A549 (cell line): ENCODE measurements around the gene SHANK2. TPM values are rescaled to one million over a fixed set of nuclear protein-coding genes. Genes with fewer than 3 reads are reported as not detected.

Experiments
- ATAC-seq, 2 experiments: fragments of 200-7000 bp in 1 of 2; fragments of >200 bp in 1 of 2; cut with Nextera tagmentation in 1 of 2; cut with Tn5 transposase in 1 of 2; 3 replicates each; pipeline versions ENCODE4 v1.8.0 to v1.9.1; 2018 to 2020; ENCODE audit warnings: mild to moderate bottlenecking in 1 of 2, moderate library complexity in 1 of 2
- CTCF ChIA-PET: fragments of 300-600 bp; sonication (Branson Sonifier 250); formaldehyde crosslinking; extraction: SDS; loops from one replicate; lab custom pipeline; 2021; ENCODE audit warnings: antibody characterized with exemption, inconsistent platforms; lab: Yijun Ruan, JAX
- POLR2A ChIA-PET: fragments of 350-600 bp; formaldehyde crosslinking; extraction: SDS; loops from one replicate; lab custom pipeline; 2021; ENCODE audit warnings: antibody characterized with exemption, inconsistent platforms; lab: Yijun Ruan, JAX
- DNase-seq, 2 experiments: peaks; one replicate each; pipeline versions ENCODE4 v3.0.0 to v3.0.0-alpha.2; 2011 to 2016; ENCODE audit warnings: low read depth in 1 of 2, low spot score in 1 of 2
- FAIRE-seq: peaks from 2 replicates; lab custom pipeline; 2011; peaks lifted over from hg19 to GRCh38; lab: Jason Lieb, UNC
- H3K27ac ChIP-seq, 2 experiments: fragments of >200 bp; sonication (Bioruptor Twin); formaldehyde crosslinking; 3 replicates each; pipeline ENCODE4 v1.5.1; 2016 to 2017
- H3K4me1 ChIP-seq: fragments of >200 bp; sonication (Bioruptor Twin); formaldehyde crosslinking; 3 replicates; pipeline ENCODE4 v1.6.1; 2016
- H3K4me2 ChIP-seq: fragments of >200 bp; sonication (Bioruptor Twin); formaldehyde crosslinking; 3 replicates; pipeline ENCODE4 v1.6.1; 2016
- H3K4me3 ChIP-seq: fragments of >200 bp; sonication (Bioruptor Twin); formaldehyde crosslinking; 3 replicates; pipeline ENCODE4 v1.5.1; 2016
- H3K9me3 ChIP-seq: fragments of >200 bp; sonication (Bioruptor Twin); formaldehyde crosslinking; 3 replicates; pipeline ENCODE4 v1.6.1; 2016
- BHLHE40 ChIP-seq: IDR thresholded peaks from 2 replicates; pipeline ENCODE4 v1.6.1; 2012; ENCODE audit warnings: low read depth, low read length, inconsistent platforms
- CBX8 ChIP-seq: fragments of 200-600 bp; sonication (generic); IDR thresholded peaks from 2 replicates; pipeline ENCODE4 v1.6.1; 2016
- CEBPB ChIP-seq, 2 experiments: fragments of >200 bp in 1 of 2; sonication (Bioruptor Twin) in 1 of 2; formaldehyde crosslinking in 1 of 2; IDR thresholded peaks; 2 replicates each; pipeline ENCODE4 v1.6.1; 2012 to 2016
- EP300 ChIP-seq, 2 experiments: fragments of >200 bp; sonication (Bioruptor Twin); formaldehyde crosslinking; IDR thresholded peaks; 2 replicates in 1 of 2; 3 replicates in 1 of 2; pipeline ENCODE4 v1.6.1; 2016 to 2017
- ESRRA ChIP-seq: fragments of 150-350 bp; IDR thresholded peaks from 2 replicates; pipeline ENCODE4 v1.6.1; 2014; ENCODE audit warnings: mild to moderate bottlenecking, low read length, borderline replicate concordance
- FOSL2 ChIP-seq, 2 experiments: fragments of 450-650 bp in 1 of 2; fragments of >200 bp in 1 of 2; sonication (Bioruptor Twin) in 1 of 2; formaldehyde crosslinking; IDR thresholded peaks; 2 replicates each; pipeline versions ENCODE4 v1.5.0 to v1.6.1; 2016 to 2020; ENCODE audit warnings: mild to moderate bottlenecking in 1 of 2, moderate library complexity in 1 of 2
- HDAC2 ChIP-seq: fragments of 200-600 bp; sonication (generic); IDR thresholded peaks from 2 replicates; pipeline ENCODE4 v1.6.1; 2016
- JUNB ChIP-seq: fragments of >200 bp; sonication (Bioruptor Twin); formaldehyde crosslinking; IDR thresholded peaks from 2 replicates; pipeline ENCODE4 v1.6.1; 2016
- MAFK ChIP-seq: fragments of 450-650 bp; IDR thresholded peaks from 2 replicates; pipeline ENCODE4 v1.6.1; 2014; ENCODE audit not compliant: partially characterized antibody
- MAZ ChIP-seq: fragments of 150-350 bp; IDR thresholded peaks from 2 replicates; pipeline ENCODE4 v1.6.1; 2014; ENCODE audit warnings: antibody characterized with exemption, low read depth, low read length, borderline replicate concordance
- NPAS2 ChIP-seq: fragments of 250-450 bp; sonication (Bioruptor Pico); IDR thresholded peaks from 2 replicates; pipeline ENCODE4 v1.8.0; 2022; ENCODE audit warnings: mild to moderate bottlenecking, moderate library complexity, borderline replicate concordance
- NR3C1 ChIP-seq: fragments of >200 bp; sonication (Bioruptor Twin); formaldehyde crosslinking; IDR thresholded peaks from 3 replicates; pipeline ENCODE4 v1.6.1; 2017
- ZC3H11A ChIP-seq: fragments of 450-650 bp; IDR thresholded peaks from 2 replicates; pipeline ENCODE4 v1.6.1; 2014; ENCODE audit warnings: antibody characterized with exemption, mild to moderate bottlenecking
- ZFP36 ChIP-seq: fragments of 450-650 bp; IDR thresholded peaks from 2 replicates; pipeline ENCODE4 v1.6.1; 2014; ENCODE audit warnings: borderline replicate concordance; ENCODE audit not compliant: partially characterized antibody
- ZNF302 ChIP-seq: fragments of 250-450 bp; sonication (Bioruptor Pico); IDR thresholded peaks from 2 replicates; pipeline ENCODE4 v1.9.0; 2021; ENCODE audit warnings: inconsistent platforms, mild to moderate bottlenecking, moderate library complexity
- ZSCAN20 ChIP-seq: fragments of 250-450 bp; sonication (Bioruptor Pico); IDR thresholded peaks from 2 replicates; pipeline ENCODE4 v1.8.0; 2022; ENCODE audit warnings: mild to moderate bottlenecking, moderate library complexity
- WGBS: methylation state at CpG from one replicate; pipeline ENCODE4 v1.1.6; 2017; ENCODE audit errors: missing lambda C conversion rate; 5-methylcytosine and 5-hydroxymethylcytosine counted together
- polyA plus RNA-seq, 4 experiments: library from polyadenylated mRNA; depleted of rRNA in 3 of 4; stranded (reverse); fragments of >200 nt; fragmentation: RNase III in 1 of 4; extraction: RNeasy Plus Mini Kit Qiagen cat#74134 plus additional on column Dnase treatment in 1 of 4; gene quantifications; 2 replicates in 3 of 4; 3 replicates in 1 of 4; pipeline ENCODE4 v1.2.3, GENCODE V29; 2011 to 2017
- TF ChIP-seq, protein P1 (sequence below): fragments of 450-650 bp; IDR thresholded peaks from 2 replicates; pipeline ENCODE4 v1.6.1; 2014; ENCODE audit warnings: antibody characterized with exemption
- TF ChIP-seq, protein P2 (sequence below): IDR thresholded peaks from 2 replicates; pipeline ENCODE4 v1.6.1; 2012

The SHANK2 gene
- polyA plus RNA-seq, 2 of the 4 experiments (the other 2 are of a cell fraction) = 5.3 to 7.6 TPM

DNA sequence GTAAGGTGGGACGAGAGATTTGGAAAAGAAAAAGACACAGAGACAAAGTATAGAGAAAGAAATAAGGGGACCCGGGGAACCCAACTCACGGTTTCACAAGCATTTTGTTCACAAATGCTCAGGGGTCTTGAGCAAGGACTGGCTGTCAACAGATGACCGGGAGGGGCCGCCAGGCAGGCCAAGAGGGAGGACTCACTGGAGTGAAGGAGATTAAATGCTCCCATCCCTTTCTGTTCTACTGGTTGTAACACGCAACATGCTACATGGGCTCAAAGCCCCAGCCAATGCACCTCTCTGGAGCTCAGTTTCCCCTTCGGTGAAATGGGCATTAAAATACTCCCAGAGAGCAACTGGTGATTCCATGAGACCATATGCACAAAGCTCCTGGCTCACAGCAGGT lies 13.4 kb downstream of the SHANK2 start:
- ChIA-PET POLR2A (no interaction called here), CTCF (interaction anchor here (1.4 to 7.3 kb wide), 2 partner anchors 12 to 18 kb away, joined by 3 to 77 read pairs; partner anchors contain the start of gene SHANK2)

DNA sequence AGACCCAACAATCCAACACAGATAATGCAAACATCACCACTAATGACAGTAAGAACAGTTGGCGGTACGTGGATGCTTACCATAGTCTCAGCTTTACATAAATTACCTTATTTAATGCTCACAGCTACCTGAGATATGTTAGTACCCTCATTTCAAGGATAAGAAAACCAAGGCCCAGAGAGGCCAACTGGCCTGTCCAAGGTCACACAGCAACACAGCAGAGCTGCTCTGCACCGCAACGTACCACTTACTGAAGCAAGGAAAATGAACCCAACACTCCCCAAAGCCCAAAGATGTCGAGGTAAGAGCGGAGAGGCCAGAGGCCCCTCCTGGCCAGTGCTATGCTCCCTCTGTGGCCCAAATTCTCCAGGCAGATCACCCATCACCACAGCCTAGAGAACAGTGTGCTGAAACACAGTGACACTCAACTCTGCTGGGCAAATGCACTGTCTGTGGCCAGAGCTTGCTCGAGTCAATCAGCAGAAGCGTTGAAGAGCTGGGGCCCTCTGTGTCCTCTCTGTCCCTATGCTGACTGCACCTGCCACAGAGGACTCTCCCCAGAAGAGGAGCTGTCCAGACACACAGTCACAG lies 14.0 kb downstream of the SHANK2 start:
- H3K4me1 ChIP-seq = peaks cover 28% of the 10 kb centered on the region
- TF ChIP-seq ZNF302 (CRISPR knock-in tag) = no peak
- peak; percentile 34 for TF ChIP-seq ZFP36
- TF ChIP-seq NPAS2 (CRISPR knock-in tag) = no peak
- TF ChIP-seq MAZ = no peak
- TF ChIP-seq, all 56 proteins: peak for 1
- Histone ChIP-seq H3K4me2 (no peak overlapping the region), H3K9me3 (no peaks in the 10 kb centered on the region), H3K27ac (no peak overlapping the region), H3K4me3 (no peak overlapping the region)
- ChIA-PET POLR2A (no interaction called here), CTCF (interaction anchor here (1.4 to 7.3 kb wide), 3 partner anchors 13 to 90 kb away, joined by 3 to 77 read pairs (median 5); partner anchors contain the start of gene SHANK2)
- WGBS = 99% methylated on average over 6 of the region's 8 CpGs
- DNase-seq (no peak), FAIRE-seq (no peak), ATAC-seq (no peak)

More for the DNA sequence above, 13.4 kb downstream of the SHANK2 start:
- ATAC-seq = no peak
- no peak for DNase-seq
- Histone ChIP-seq H3K4me3 (no peak overlapping the region), H3K4me1 (peaks cover 28% of the 10 kb centered on the region), H3K9me3 (no peaks in the 10 kb centered on the region), H3K4me2 (no peak overlapping the region), H3K27ac (no peak overlapping the region)
- TF ChIP-seq ZC3H11A = no peak
- no peak for TF ChIP-seq NPAS2 (CRISPR knock-in tag)
- no peak for TF ChIP-seq ZNF302 (CRISPR knock-in tag)
- no peak for TF ChIP-seq NR3C1
- no peak for FAIRE-seq
- 90% methylated on average over 7 of the region's 7 CpGs for WGBS

DNA sequence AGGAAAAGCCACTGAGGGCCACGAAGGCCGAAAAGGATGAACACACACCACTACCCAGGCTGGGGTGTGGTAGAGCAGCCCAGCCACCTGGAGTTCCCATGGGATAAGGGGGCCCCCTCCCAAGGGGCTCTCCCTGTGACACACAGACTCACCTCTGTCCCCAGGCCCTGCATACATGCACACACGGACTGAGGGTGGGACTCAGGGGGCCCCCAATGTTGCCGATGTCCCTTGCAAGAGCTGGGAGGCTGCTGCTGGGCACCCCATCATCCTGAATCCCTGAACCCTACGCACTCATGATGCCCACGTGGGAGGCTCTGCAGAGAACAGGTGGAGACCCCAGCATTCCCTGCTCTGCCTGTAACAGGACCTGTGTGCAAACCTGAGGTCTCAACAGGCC lies 14.5 kb downstream of the SHANK2 start:
- DNase-seq (no peak), ATAC-seq (no peak), FAIRE-seq (no peak)
- 69% methylated on average over 4 of the region's 6 CpGs for WGBS
- Histone ChIP-seq H3K27ac (no peak overlapping the region), H3K4me3 (no peak overlapping the region), H3K4me1 (peaks cover 23% of the 10 kb centered on the region), H3K9me3 (no peaks in the 10 kb centered on the region), H3K4me2 (no peak overlapping the region)
- ChIA-PET CTCF (interaction anchor here (1.4 to 7.3 kb wide), 3 partner anchors 13 to 91 kb away, joined by 3 to 77 read pairs (median 5); partner anchors contain the start of gene SHANK2), POLR2A (no interaction called here)
- no peak for TF ChIP-seq ESRRA
- no peak for TF ChIP-seq ZSCAN20 (CRISPR knock-in tag)
- TF ChIP-seq FOSL2 (IDR thresholded peaks at IDR 0.05) = no peak
- TF ChIP-seq FOSL2 (CRISPR knock-in tag; IDR thresholded peaks at IDR 0.05) = no peak
- TF ChIP-seq, protein P1, sequence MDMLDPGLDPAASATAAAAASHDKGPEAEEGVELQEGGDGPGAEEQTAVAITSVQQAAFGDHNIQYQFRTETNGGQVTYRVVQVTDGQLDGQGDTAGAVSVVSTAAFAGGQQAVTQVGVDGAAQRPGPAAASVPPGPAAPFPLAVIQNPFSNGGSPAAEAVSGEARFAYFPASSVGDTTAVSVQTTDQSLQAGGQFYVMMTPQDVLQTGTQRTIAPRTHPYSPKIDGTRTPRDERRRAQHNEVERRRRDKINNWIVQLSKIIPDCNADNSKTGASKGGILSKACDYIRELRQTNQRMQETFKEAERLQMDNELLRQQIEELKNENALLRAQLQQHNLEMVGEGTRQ = no peak
- no peak for TF ChIP-seq BHLHE40

DNA sequence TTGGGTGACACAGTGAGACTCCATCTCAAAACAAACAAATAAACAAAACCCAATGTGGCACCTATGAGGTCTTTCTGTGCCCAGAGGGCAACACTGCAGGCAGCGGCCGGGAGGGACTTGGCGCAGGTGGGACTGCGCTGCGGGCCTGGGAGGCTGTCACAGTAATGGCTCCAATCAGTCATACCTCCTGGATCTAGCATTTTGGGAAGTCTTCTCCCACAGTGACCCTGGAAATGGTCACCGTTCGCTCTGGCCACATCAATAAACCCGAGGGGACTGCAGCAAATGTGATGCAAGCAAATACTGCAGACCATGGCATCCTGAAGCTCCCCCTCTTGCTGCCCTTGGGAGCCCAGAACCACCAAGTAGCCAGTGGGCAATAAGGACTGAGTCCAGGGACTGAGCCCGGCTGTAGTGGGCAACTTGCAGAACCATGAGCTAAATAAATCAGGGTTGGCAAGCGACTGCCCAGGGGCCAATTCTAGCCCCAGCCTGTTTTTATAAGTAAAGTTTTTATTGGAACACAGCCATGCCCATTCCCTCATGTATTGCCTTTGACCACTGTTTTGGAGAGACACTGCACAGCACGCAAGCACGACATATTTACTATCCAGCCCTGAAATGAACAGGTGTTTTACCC lies 15.4 kb downstream of the SHANK2 start:
- POLR2A ChIA-PET = no interaction called here
- Histone ChIP-seq H3K4me3 (no peak overlapping the region), H3K4me1 (peaks cover 19% of the 10 kb centered on the region), H3K9me3 (no peaks in the 10 kb centered on the region)
- DNase-seq = no peak
- TF ChIP-seq MAFK (no peak), FOSL2 (IDR thresholded peaks at IDR 0.05) (no peak), FOSL2 (CRISPR knock-in tag; IDR thresholded peaks at IDR 0.05) (no peak), JUNB (no peak), NR3C1 (no peak), ZSCAN20 (CRISPR knock-in tag) (no peak), CEBPB (IDR thresholded peaks at IDR 0.05) (no peak), HDAC2 (no peak), CBX8 (no peak), ZNF302 (CRISPR knock-in tag) (no peak), EP300 (IDR thresholded peaks at IDR 0.05) (no peak)
- TF ChIP-seq, protein P2, sequence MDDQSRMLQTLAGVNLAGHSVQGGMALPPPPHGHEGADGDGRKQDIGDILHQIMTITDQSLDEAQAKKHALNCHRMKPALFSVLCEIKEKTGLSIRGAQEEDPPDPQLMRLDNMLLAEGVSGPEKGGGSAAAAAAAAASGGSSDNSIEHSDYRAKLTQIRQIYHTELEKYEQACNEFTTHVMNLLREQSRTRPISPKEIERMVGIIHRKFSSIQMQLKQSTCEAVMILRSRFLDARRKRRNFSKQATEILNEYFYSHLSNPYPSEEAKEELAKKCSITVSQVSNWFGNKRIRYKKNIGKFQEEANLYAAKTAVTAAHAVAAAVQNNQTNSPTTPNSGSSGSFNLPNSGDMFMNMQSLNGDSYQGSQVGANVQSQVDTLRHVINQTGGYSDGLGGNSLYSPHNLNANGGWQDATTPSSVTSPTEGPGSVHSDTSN = no peak
- TF ChIP-seq, all 56 proteins: peak for 0
- FAIRE-seq (no peak), ATAC-seq (no peak)
- Histone ChIP-seq H3K4me2 (no peak overlapping the region), H3K27ac (no peak overlapping the region)
- WGBS = 93% methylated on average over 12 of the region's 12 CpGs
- CTCF ChIA-PET = interaction anchor here (1.5 to 7.3 kb wide), 2 partner anchors 14 to 92 kb away, joined by 5 to 77 read pairs; partner anchors contain the start of gene SHANK2
